CD4-positive, alpha-beta memory T cell (primary cell): Measurements from ENCODE around the gene PDLIM4. TPM values are rescaled to one million over a fixed set of nuclear protein-coding genes. Genes with fewer than 3 reads are reported as not detected.

Experiments used
- CTCF ChIA-PET: fragments of 350-600 bp; sonication (Branson Sonifier 250); formaldehyde crosslinking; loops from one replicate; lab custom pipeline; 2021; ENCODE audit warnings: inconsistent platforms; ENCODE audit not compliant: partially characterized antibody; lab: Charles Lee
- POLR2A ChIA-PET: fragments of 350-600 bp; sonication (Branson Sonifier 250); formaldehyde crosslinking; loops from one replicate; lab custom pipeline; 2021; ENCODE audit not compliant: partially characterized antibody; lab: Charles Lee
- DNase-seq, 5 donors: peaks; one replicate each; pipeline versions ENCODE4 v3.0.0 to v3.0.0-alpha.2; 2020 to 2022; ENCODE audit warnings: mixed read lengths in 1 of 5
- H3K27ac ChIP-seq: one replicate; pipeline ENCODE4 v1.7.0; 2013; ENCODE audit warnings: low read depth, low read length
- H3K27me3 ChIP-seq: 2 replicates; pipeline ENCODE4 v1.7.0; 2013; ENCODE audit warnings: mild to moderate bottlenecking, low read length, moderate library complexity; ENCODE audit not compliant: insufficient read depth
- H3K36me3 ChIP-seq: 2 replicates; pipeline ENCODE4 v1.7.0; 2013; ENCODE audit warnings: mild to moderate bottlenecking, low read length, moderate library complexity; ENCODE audit not compliant: insufficient read depth
- H3K4me1 ChIP-seq: 2 replicates; pipeline ENCODE4 v1.7.0; 2013; ENCODE audit warnings: mild to moderate bottlenecking, low read length, moderate library complexity; ENCODE audit not compliant: insufficient read depth
- H3K4me3 ChIP-seq, 2 donors: one replicate each; pipeline ENCODE4 v1.7.0; 2013; ENCODE audit warnings: low read length in 2 of 2, mild to moderate bottlenecking in 1 of 2
- H3K9me3 ChIP-seq, 2 donors: one replicate each; pipeline ENCODE4 v1.7.0; 2013; ENCODE audit warnings: low read length in 2 of 2, control low read depth in 1 of 2; ENCODE audit not compliant: control insufficient read depth in 1 of 2
- H3K27ac Mint-ChIP-seq, 7 donors: one replicate each; pipeline ENCODE4 v1.8.0; 2020 to 2021; ENCODE audit warnings: mixed read lengths in 7 of 7, mild to moderate bottlenecking in 6 of 7, inconsistent platforms in 3 of 7, moderate library complexity in 3 of 7
- H3K27me3 Mint-ChIP-seq, 2 donors: one replicate each; pipeline ENCODE4 v1.8.0; 2020 to 2021; ENCODE audit warnings: mixed read lengths in 2 of 2
- H3K36me3 Mint-ChIP-seq, 2 donors: one replicate each; pipeline ENCODE4 v1.8.0; 2020 to 2021; ENCODE audit warnings: mixed read lengths in 2 of 2, inconsistent platforms in 1 of 2, mild to moderate bottlenecking in 1 of 2
- H3K4me1 Mint-ChIP-seq, 4 donors: one replicate each; pipeline ENCODE4 v1.8.0; 2020 to 2021; ENCODE audit warnings: mixed read lengths in 4 of 4, mild to moderate bottlenecking in 1 of 4
- H3K4me3 Mint-ChIP-seq, 8 donors: one replicate each; pipeline ENCODE4 v1.8.0; 2020 to 2021; ENCODE audit warnings: mixed read lengths in 8 of 8, mild to moderate bottlenecking in 7 of 8, moderate library complexity in 6 of 8, inconsistent platforms in 3 of 8
- H3K9me3 Mint-ChIP-seq, 8 donors: one replicate each; pipeline ENCODE4 v1.8.0; 2020 to 2021; ENCODE audit warnings: mixed read lengths in 8 of 8, mild to moderate bottlenecking in 5 of 8, inconsistent platforms in 3 of 8, moderate library complexity in 1 of 8
- intact Hi-C: fragments of 100-400 bp; cut with micrococcal nuclease; formaldehyde crosslinking; loops from one replicate; pipeline ENCODE4 v1.15.1; 2023
- polyA plus RNA-seq, 2 donors: library from polyadenylated mRNA; unstranded; fragments of 300-500 nt; fragmentation: Illumina TruSeq; gene quantifications; one replicate each; pipeline ENCODE4 v1.2.3, GENCODE V29; 2021
- total RNA-seq, 2 experiments: library from RNA; stranded (reverse); gene quantifications; one replicate each; pipeline ENCODE4 v1.2.3, GENCODE V29; 2021

Gene PDLIM4
- total and polyA plus RNA-seq, 4 experiments from 2014 or later, result not detected

GRCh38 chr5:132259069-132259851 is 1.8 kb downstream of the PDLIM4 start:
- DNase-seq, result no peak
- Histone ChIP-seq H3K36me3 (no peaks in the 10 kb centered on the region), H3K9me3 (no peaks in the 10 kb centered on the region), H3K27me3 (peaks cover 4% of the 10 kb centered on the region), H3K4me1 (no peaks in the 10 kb centered on the region), H3K4me3 (no peak overlapping the region), H3K27ac (no peak overlapping the region)
- Mint-ChIP-seq H3K9me3 (no peaks in the 10 kb centered on the region), H3K4me1 (peaks cover 0 to 4% (median under 1%) of the 10 kb centered on the region in 4 donors), H3K36me3 (no peaks in the 10 kb centered on the region), H3K27me3 (peaks cover 8 to 22% of the 10 kb centered on the region in 2 donors), H3K4me3 (no peak overlapping the region), H3K27ac (no peak overlapping the region)
- ChIA-PET CTCF (no interaction called here), POLR2A (no interaction called here)
- intact Hi-C loops, result no loop called here

- Mint-ChIP-seq H3K9me3 (no peaks in the 10 kb centered on the region), H3K4me1 (peaks cover 0 to 4% (median under 1%) of the 10 kb centered on the region in 4 donors), H3K27me3 (peaks cover 8 to 17% of the 10 kb centered on the region in 2 donors), H3K27ac (no peak overlapping the region), H3K36me3 (no peaks in the 10 kb centered on the region), H3K4me3 (no peak overlapping the region)
- intact Hi-C loops, result no loop called here
- H3K27me3 ChIP-seq, result peaks cover 4% of the 10 kb centered on the region
- no peak overlapping the region for H3K4me3 ChIP-seq
- H3K27ac ChIP-seq, result no peak overlapping the region
- CTCF ChIA-PET, result interaction anchor here (0.6 kb wide), 1 partner anchor 90 kb away, joined by 3 read pairs; no protein-coding TSS in a partner anchor
- no peaks in the 10 kb centered on the region for H3K4me1 ChIP-seq
- POLR2A ChIA-PET, result no interaction called here
- H3K36me3 ChIP-seq, result no peaks in the 10 kb centered on the region
- no peak for DNase-seq
- no peaks in the 10 kb centered on the region for H3K9me3 ChIP-seq
Observed at GRCh38 chr5:132260051-132260450, 2.6 kb downstream of the PDLIM4 start.

- H3K36me3 ChIP-seq, result no peaks in the 10 kb centered on the region
- no peak overlapping the region for H3K4me3 ChIP-seq
- H3K9me3 ChIP-seq, result no peaks in the 10 kb centered on the region
- no peak overlapping the region for H3K27ac ChIP-seq
- ChIA-PET POLR2A (no interaction called here), CTCF (interaction anchor here (0.6 to 1.5 kb wide), 2 partner anchors 23 to 91 kb away, joined by 3 to 8 read pairs; no protein-coding TSS in a partner anchor)
- Mint-ChIP-seq H3K36me3 (no peaks in the 10 kb centered on the region), H3K4me3 (no peak overlapping the region), H3K9me3 (no peaks in the 10 kb centered on the region), H3K27ac (no peak overlapping the region), H3K4me1 (peaks cover 0 to 4% (median under 1%) of the 10 kb centered on the region in 4 donors), H3K27me3 (peaks cover 8 to 11% of the 10 kb centered on the region in 2 donors)
- intact Hi-C loops, result no loop called here
- H3K4me1 ChIP-seq, result no peaks in the 10 kb centered on the region
- peaks cover 4% of the 10 kb centered on the region for H3K27me3 ChIP-seq
- DNase-seq, result no peak
Observed at GRCh38 chr5:132260714-132261551, 3.4 kb downstream of the PDLIM4 start.

- Histone ChIP-seq H3K27ac (no peak overlapping the region), H3K4me1 (no peaks in the 10 kb centered on the region), H3K4me3 (no peak overlapping the region), H3K9me3 (no peaks in the 10 kb centered on the region), H3K27me3 (no peaks in the 10 kb centered on the region), H3K36me3 (no peaks in the 10 kb centered on the region)
- H3K9me3 Mint-ChIP-seq, result no peaks in the 10 kb centered on the region
- no peaks in the 10 kb centered on the region for H3K36me3 Mint-ChIP-seq
- intact Hi-C loops, result no loop called here
- ChIA-PET POLR2A (no interaction called here), CTCF (interaction anchor here (1.5 kb wide), 1 partner anchor 24 kb away, joined by 8 read pairs; no protein-coding TSS in a partner anchor)
- no peak overlapping the region for H3K4me3 Mint-ChIP-seq
- peak overlapping the region in 2 of 7 donors; percentile 4 to 51 for H3K27ac Mint-ChIP-seq
- H3K4me1 Mint-ChIP-seq, result no peaks in the 10 kb centered on the region
- DNase-seq, result no peak
- H3K27me3 Mint-ChIP-seq, result peaks cover 0 to 1% of the 10 kb centered on the region in 2 donors
Observed at GRCh38 chr5:132261881-132262845, 4.7 kb downstream of the PDLIM4 start.

GRCh38 chr5:132262882-132263547 is 5.5 kb downstream of the PDLIM4 start:
- ChIA-PET CTCF (interaction anchor here (0.7 to 1.0 kb wide), 2 partner anchors 10 to 25 kb away, joined by 3 to 4 read pairs; no protein-coding TSS in a partner anchor), POLR2A (no interaction called here)
- H3K4me1 Mint-ChIP-seq, result no peaks in the 10 kb centered on the region
- H3K4me3 Mint-ChIP-seq, result no peak overlapping the region
- no peaks in the 10 kb centered on the region for H3K27me3 ChIP-seq
- no peak overlapping the region for H3K27ac ChIP-seq
- no peak for DNase-seq
- H3K27me3 Mint-ChIP-seq, result no peaks in the 10 kb centered on the region
- no peaks in the 10 kb centered on the region for H3K36me3 ChIP-seq
- no peak overlapping the region for H3K4me3 ChIP-seq
- H3K36me3 Mint-ChIP-seq, result no peaks in the 10 kb centered on the region
- no peak overlapping the region for H3K27ac Mint-ChIP-seq
- H3K9me3 Mint-ChIP-seq, result no peaks in the 10 kb centered on the region
- intact Hi-C loops, result no loop called here
- no peaks in the 10 kb centered on the region for H3K4me1 ChIP-seq
- H3K9me3 ChIP-seq, result no peaks in the 10 kb centered on the region

- H3K4me1 Mint-ChIP-seq, result no peaks in the 10 kb centered on the region
- no peaks in the 10 kb centered on the region for H3K9me3 Mint-ChIP-seq
- intact Hi-C loops, result no loop called here
- H3K4me1 ChIP-seq, result no peaks in the 10 kb centered on the region
- no peaks in the 10 kb centered on the region for H3K9me3 ChIP-seq
- no peaks in the 10 kb centered on the region for H3K36me3 ChIP-seq
- POLR2A ChIA-PET, result no interaction called here
- no peaks in the 10 kb centered on the region for H3K27me3 Mint-ChIP-seq
- no peaks in the 10 kb centered on the region for H3K27me3 ChIP-seq
- H3K27ac Mint-ChIP-seq, result no peak overlapping the region
- H3K4me3 ChIP-seq, result no peak overlapping the region
- H3K4me3 Mint-ChIP-seq, result no peak overlapping the region
- DNase-seq, result no peak
- CTCF ChIA-PET, result interaction anchor here (0.7 to 1.0 kb wide), 2 partner anchors 9 to 26 kb away, joined by 3 to 4 read pairs; no protein-coding TSS in a partner anchor
- H3K36me3 Mint-ChIP-seq, result no peaks in the 10 kb centered on the region
- no peak overlapping the region for H3K27ac ChIP-seq
Observed at GRCh38 chr5:132263548-132264261, 6.2 kb downstream of the PDLIM4 start.
